RWPE1 (cell line): Measurements from ENCODE around the gene ANKFY1.
"Not testable (repeated sequence)": the region's sequence is repeated elsewhere in the genome, so short reads cannot be mapped to it uniquely, and the experiment has no call there.

ENCODE experiments used
- CTCF ChIA-PET: fragments of 350-600 bp; sonication (Branson Sonifier 250); formaldehyde crosslinking; extraction: SDS; loops from one replicate; lab custom pipeline; 2021; lab: Yijun Ruan, JAX
- POLR2A ChIA-PET: fragments of 400-600 bp; formaldehyde crosslinking; extraction: SDS; loops from one replicate; lab custom pipeline; 2020; ENCODE audit warnings: antibody characterized with exemption; ENCODE audit not compliant: low non-redundant PET; lab: Yijun Ruan, JAX
- DNase-seq: peaks from one replicate; pipeline ENCODE4 v3.0.0; 2012; ENCODE audit warnings: low spot score
- H3K27ac ChIP-seq: fragments of 450-650 bp; 2 replicates; pipeline ENCODE4 v1.5.1; 2017
- TF ChIP-seq, protein P1 (sequence below): fragments of 450-650 bp; conservative IDR thresholded peaks from 2 replicates; pipeline ENCODE4 v1.5.1; 2017; ENCODE audit warnings: low read depth, mild to moderate bottlenecking

Gene ANKFY1

DNA sequence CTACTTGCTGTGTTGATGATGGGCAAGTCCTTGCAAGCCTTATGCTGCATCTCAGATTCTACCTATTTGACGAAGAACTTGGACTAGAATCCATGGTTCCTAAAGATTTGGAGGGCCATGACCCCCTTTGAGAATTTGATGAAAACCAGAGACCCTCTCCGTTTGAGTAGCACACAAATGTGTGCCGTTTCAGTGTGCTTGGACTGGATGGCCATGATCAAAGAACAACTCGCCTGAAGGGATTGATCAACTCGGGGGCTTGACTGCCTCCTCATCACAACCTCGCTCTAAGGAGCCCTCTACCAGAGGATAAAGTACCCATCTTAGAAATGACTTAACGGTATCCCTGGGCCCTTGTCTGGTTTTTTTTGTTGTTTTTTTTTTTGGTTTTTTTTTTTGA lies 2.8 kb upstream of the ANKFY1 start:
- TF ChIP-seq, protein P1, sequence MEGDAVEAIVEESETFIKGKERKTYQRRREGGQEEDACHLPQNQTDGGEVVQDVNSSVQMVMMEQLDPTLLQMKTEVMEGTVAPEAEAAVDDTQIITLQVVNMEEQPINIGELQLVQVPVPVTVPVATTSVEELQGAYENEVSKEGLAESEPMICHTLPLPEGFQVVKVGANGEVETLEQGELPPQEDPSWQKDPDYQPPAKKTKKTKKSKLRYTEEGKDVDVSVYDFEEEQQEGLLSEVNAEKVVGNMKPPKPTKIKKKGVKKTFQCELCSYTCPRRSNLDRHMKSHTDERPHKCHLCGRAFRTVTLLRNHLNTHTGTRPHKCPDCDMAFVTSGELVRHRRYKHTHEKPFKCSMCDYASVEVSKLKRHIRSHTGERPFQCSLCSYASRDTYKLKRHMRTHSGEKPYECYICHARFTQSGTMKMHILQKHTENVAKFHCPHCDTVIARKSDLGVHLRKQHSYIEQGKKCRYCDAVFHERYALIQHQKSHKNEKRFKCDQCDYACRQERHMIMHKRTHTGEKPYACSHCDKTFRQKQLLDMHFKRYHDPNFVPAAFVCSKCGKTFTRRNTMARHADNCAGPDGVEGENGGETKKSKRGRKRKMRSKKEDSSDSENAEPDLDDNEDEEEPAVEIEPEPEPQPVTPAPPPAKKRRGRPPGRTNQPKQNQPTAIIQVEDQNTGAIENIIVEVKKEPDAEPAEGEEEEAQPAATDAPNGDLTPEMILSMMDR = no peak
- no peak overlapping the region for H3K27ac ChIP-seq
- DNase-seq = no peak
- ChIA-PET CTCF (interaction anchor here (0.5 kb wide), 1 partner anchor 51 kb away, joined by 4 read pairs; no protein-coding TSS in a partner anchor), POLR2A (no interaction called here)

DNA sequence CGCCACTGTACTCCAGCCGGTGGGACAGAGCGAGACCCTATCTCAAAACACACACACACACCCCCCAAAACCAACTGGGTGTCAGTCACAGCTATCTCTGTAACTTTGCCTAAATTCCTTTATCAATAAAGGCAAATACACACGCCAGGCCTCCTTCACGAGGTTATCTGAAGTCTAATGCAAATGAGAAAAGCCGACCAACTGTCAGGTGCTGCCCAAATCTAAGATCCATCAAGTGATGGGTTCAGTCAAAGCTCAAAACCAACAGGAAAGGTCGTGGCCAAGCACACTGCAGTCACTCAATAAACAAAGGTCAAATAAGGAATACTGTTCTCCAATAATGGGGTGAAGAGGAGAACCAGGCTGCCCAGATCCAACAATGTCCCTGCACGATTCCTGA lies 1.1 kb downstream of the ANKFY1 start:
- DNase-seq = no peak
- peak overlapping the region; percentile 77 for H3K27ac ChIP-seq
- CTCF ChIA-PET = interaction anchor here (0.7 kb wide), 1 partner anchor 32 kb away, joined by 5 read pairs; no protein-coding TSS in a partner anchor
- POLR2A ChIA-PET = interaction anchor here (1.1 kb wide), 1 partner anchor 40 kb away, joined by 3 read pairs; no protein-coding TSS in a partner anchor
- TF ChIP-seq, protein P1 = no peak

DNA sequence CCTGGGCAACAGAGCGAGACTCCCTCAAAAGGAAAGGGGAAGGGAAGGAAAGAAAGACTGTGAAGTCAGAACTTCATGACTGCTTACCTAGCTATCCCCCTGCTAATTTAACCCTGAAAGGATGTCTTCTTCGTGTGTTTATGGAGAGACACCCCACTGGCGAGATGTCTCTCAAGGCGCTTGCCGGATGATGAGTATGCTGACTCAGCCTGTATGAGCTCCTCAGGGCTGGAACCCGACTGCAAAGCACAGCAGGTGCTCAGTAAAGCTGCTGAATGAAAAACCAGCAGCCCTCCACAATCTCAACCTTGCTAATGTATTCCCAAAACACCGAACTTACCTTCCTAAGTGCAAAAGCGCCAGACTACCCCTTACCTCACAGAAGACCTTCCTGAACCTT lies 2.3 kb downstream of the ANKFY1 start:
- ChIA-PET POLR2A (no interaction called here), CTCF (interaction anchor here (1.4 kb wide), 1 partner anchor 12 kb away, joined by 6 read pairs; no protein-coding TSS in a partner anchor)
- no peak for DNase-seq
- TF ChIP-seq, protein P1 = no peak
- peak overlapping the region; percentile 4; the same call in 1 of the 2 replicates for H3K27ac ChIP-seq

DNA sequence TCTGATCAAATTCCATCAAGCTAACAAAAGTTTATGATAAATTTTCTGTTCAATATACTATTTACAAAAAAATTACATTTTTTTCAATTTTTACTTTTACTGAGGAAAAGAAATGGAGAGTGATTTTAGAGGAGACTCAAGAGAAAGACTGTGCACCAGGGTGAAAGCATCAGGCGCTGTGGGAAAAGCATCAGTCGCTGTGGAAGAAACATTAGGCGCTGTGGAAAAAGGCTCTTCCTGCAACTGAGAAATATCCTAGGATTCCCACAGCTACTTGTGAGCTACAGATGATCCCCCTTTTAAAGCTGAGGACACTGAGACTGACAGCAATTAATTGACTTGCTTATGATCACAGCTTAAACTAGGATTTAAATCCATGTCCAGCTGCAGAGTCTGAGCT lies 4.9 kb downstream of the ANKFY1 start:
- H3K27ac ChIP-seq = no peak overlapping the region
- no peak for DNase-seq
- ChIA-PET POLR2A (no interaction called here), CTCF (no interaction called here)
- TF ChIP-seq, protein P1 = no peak

DNA sequence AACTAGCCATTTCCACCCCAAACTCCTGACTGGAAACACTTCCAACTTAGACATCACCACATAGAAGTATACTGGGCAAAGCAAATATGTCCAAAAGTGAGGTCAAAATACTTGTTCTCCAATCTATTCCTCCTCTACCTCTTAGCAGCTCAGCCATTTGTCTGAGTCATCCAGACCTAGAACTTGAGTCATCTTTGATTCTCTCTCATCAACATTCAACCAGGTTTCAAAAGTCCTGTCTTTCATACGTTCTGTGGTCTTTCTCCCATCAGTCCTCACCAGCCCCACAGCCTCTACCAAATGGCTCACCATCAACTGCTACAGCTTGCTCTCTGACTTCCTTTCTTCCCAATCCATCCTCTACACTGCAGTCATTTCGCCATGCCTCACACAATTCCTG lies 6.8 kb downstream of the ANKFY1 start:
- DNase-seq = no peak
- POLR2A ChIA-PET = no interaction called here
- CTCF ChIA-PET = interaction anchor here (0.6 kb wide), 1 partner anchor 146 kb away, joined by 3 read pairs; no protein-coding TSS in a partner anchor

DNA sequence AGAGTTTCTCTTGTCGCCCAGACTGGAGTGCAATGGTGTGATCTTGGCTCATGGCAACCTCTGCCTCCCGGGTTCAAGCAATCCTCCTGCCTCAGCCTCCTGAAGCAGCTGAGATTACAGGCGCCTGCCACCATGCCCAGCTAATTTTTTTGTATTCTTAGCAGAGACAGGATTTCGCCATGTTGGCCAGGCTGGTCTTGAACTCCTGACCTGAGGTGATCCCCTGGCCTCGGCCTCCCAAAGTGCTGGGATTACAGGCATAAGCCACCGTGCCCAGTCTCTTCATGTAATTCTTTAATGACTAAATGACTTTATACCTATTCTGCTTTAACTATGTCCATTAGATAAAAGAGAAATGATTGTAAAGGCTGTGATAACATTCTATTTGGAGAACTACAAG lies 8.5 kb downstream of the ANKFY1 start:
- CTCF ChIA-PET = interaction anchor here (0.6 to 0.7 kb wide), 2 partner anchors 50 to 56 kb away, joined by 3 to 6 read pairs; no protein-coding TSS in a partner anchor
- H3K27ac ChIP-seq, DNase-seq, POLR2A ChIA-PET: not testable (repeated sequence)

More for the DNA sequence above, 6.8 kb downstream of the ANKFY1 start:
- TF ChIP-seq, protein P1 = no peak
- H3K27ac ChIP-seq = no peak overlapping the region

DNA sequence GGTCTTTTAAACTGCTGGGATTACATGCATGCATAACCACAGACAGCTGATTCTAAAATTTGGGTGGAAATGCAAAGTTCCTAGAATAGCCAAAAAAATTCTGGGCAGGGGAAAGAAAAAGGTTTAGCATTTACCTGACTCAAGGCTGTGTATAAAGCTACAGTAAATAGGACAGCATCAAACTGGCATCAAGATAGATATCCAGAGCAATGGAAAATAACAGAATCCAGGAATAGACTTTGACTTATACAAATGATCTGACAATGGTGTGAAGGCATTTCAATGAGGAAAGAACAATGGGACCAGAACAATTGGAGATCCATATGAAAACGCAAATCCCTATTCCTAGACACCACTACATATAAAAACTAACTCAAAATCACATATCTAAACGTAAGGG lies 12.9 kb downstream of the ANKFY1 start:
- POLR2A ChIA-PET = no interaction called here
- CTCF ChIA-PET = interaction anchor here (0.6 to 1.0 kb wide), 2 partner anchors 140 to 170 kb away, joined by 3 read pairs; no protein-coding TSS in a partner anchor
- TF ChIP-seq, protein P1 = no peak

More for the DNA sequence above, 12.9 kb downstream of the ANKFY1 start:
- H3K27ac ChIP-seq = no peak overlapping the region
- no peak for DNase-seq
